Neural progenitor cell (in vitro differentiated cells): ENCODE measurements around the gene SLC2A8. TPM values are rescaled to one million over a fixed set of nuclear protein-coding genes. Genes with fewer than 3 reads are reported as not detected.

Source experiments
- DNase-seq: peaks from one replicate; pipeline ENCODE4 v3.0.0-alpha.2; 2016; ENCODE audit warnings: low spot score
- H2AFZ ChIP-seq: fragments of 200-600 bp; sonication (generic); replicated peaks from 2 replicates; pipeline ENCODE4 v1.6.1; 2016; ENCODE audit warnings: antibody characterized with exemption
- H3F3A ChIP-seq: fragments of 200-600 bp; sonication (generic); 2 replicates; pipeline ENCODE4 v1.6.1; 2016; ENCODE audit warnings: antibody characterized with exemption, low read depth
- H3K27ac ChIP-seq: fragments of 200-600 bp; sonication (generic); 2 replicates; pipeline ENCODE4 v1.5.1; 2016; ENCODE audit warnings: mild to moderate bottlenecking
- H3K27me3 ChIP-seq: fragments of 200-600 bp; sonication (generic); 2 replicates; pipeline ENCODE4 v1.6.1; 2016; ENCODE audit warnings: mild to moderate bottlenecking, moderate library complexity
- H3K36me3 ChIP-seq: fragments of 200-600 bp; sonication (generic); 2 replicates; pipeline ENCODE4 v1.5.1; 2016
- H3K4me1 ChIP-seq: fragments of 200-600 bp; sonication (generic); 2 replicates; pipeline ENCODE4 v1.6.1; 2016; ENCODE audit warnings: mixed run types
- H3K4me2 ChIP-seq: fragments of 200-600 bp; sonication (generic); 2 replicates; pipeline ENCODE4 v1.6.1; 2016
- H3K4me3 ChIP-seq: fragments of 200-600 bp; sonication (generic); 2 replicates; pipeline ENCODE4 v1.5.1; 2016
- H3K79me2 ChIP-seq: fragments of 200-600 bp; sonication (generic); 2 replicates; pipeline ENCODE4 v1.6.1; 2016; ENCODE audit warnings: low read depth
- H3K9ac ChIP-seq: fragments of 200-600 bp; sonication (generic); 2 replicates; pipeline ENCODE4 v1.6.1; 2016
- H3K9me3 ChIP-seq: fragments of 200-600 bp; sonication (generic); 2 replicates; pipeline ENCODE4 v1.5.1; 2016; ENCODE audit warnings: low read depth
- H4K20me1 ChIP-seq: fragments of 200-600 bp; sonication (generic); 2 replicates; pipeline ENCODE4 v1.6.1; 2016; ENCODE audit warnings: low read depth
- H3K27ac Mint-ChIP-seq: 3 replicates; pipeline ENCODE4 v1.8.0; 2021; ENCODE audit warnings: mixed read lengths
- H3K27me3 Mint-ChIP-seq: 2 replicates; pipeline ENCODE4 v1.8.0; 2022; ENCODE audit warnings: low read depth, mild to moderate bottlenecking, inconsistent platforms, moderate library complexity, mixed read lengths; ENCODE audit not compliant: insufficient read depth
- H3K36me3 Mint-ChIP-seq: 3 replicates; pipeline ENCODE4 v1.8.0; 2021; ENCODE audit warnings: mixed read lengths
- H3K4me1 Mint-ChIP-seq: 3 replicates; pipeline ENCODE4 v1.8.0; 2021; ENCODE audit warnings: mixed read lengths
- H3K4me3 Mint-ChIP-seq: 3 replicates; pipeline ENCODE4 v1.8.0; 2021; ENCODE audit warnings: mild to moderate bottlenecking, moderate library complexity, mixed read lengths
- H3K9me3 Mint-ChIP-seq: 3 replicates; pipeline ENCODE4 v1.8.0; 2020; ENCODE audit warnings: mixed read lengths
- EZH2 ChIP-seq: fragments of 200-600 bp; sonication (generic); IDR thresholded peaks from 2 replicates; pipeline ENCODE4 v1.6.1; 2017; ENCODE audit warnings: antibody characterized with exemption, mild to moderate bottlenecking, moderate library complexity
- EZH2phosphoT487 ChIP-seq: fragments of 200-600 bp; sonication (generic); IDR thresholded peaks from 2 replicates; pipeline ENCODE4 v1.6.1; 2017; ENCODE audit warnings: antibody characterized with exemption
- total RNA-seq: library from RNA; depleted of rRNA; stranded (reverse); fragments of >200 nt; gene quantifications from 2 replicates; pipeline ENCODE4 v1.2.3, GENCODE V29; 2015; ENCODE audit warnings: low replicate concordance
- TF ChIP-seq, protein P1 (sequence below): fragments of 200-600 bp; sonication (generic); IDR thresholded peaks from 2 replicates; pipeline ENCODE4 v1.5.1; 2017; ENCODE audit warnings: antibody characterized with exemption, mild to moderate bottlenecking

SLC2A8 gene
- total RNA-seq, 1 donor from 2014 or later, result 9.4 TPM

DNA sequence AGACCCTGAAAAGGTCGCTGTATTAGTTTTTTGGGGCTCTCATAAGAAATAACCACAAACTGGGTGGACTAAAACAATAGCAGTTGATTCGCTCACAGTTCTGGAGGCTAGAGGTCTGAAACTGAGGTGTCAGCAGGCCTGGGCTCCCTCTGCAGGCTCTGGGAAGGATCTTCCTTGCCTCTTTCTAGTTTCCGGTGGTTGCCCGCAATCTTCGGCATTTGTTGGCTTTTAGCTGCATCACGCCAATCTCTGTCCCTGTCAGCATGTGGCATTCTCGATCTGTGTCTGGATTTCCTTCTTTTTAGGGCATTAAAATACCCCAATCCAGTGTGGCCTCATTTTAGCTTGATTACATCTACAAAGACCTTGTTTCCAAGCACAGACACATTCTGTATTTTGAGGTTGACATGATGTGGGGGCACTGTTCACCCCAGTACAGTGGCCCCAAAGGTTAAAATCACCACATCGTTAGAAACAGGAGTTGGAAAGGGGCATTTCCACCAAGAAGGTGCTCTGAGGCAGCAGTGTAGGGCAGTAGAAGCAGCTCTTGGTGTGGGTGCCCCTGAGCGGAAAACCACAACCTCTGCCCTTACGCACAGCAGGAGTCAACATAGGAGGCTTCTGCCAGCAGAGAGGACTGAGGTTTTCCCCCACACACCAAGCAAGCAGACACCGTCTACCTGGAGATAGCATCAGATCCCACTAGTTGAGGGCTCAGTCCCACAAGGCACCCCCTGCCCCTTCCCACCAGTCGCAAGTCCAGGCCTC, 40.7 kb downstream of the SLC2A8 start:
- DNase-seq, result no peak
- Histone ChIP-seq H3K9ac (no peak overlapping the region), H3K36me3 (no peaks in the 10 kb centered on the region)

DNA sequence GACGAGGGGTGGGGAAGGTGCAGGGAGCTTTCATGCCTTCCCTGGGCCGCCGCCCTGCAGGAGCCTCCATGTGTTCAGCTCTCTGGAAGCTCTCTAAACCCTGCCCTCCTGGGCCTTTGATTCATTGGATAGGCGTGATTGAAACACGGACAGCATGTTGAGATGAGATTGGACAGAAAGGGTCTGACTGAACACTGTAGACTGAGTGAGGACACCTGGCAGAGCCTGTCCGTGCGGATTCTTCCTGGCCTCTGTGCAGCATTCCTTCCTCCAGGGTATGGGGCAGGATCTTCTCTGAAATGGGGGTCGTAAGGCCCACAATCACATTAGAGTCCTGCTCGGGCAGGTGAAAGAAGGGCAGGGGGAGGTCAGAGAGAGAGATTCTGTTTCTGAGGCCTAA, 41.4 kb downstream of the SLC2A8 start:
- Mint-ChIP-seq H3K4me3 (no peak overlapping the region), H3K36me3 (peaks cover 43% of the 10 kb centered on the region), H3K4me1 (no peaks in the 10 kb centered on the region), H3K27me3 (no peaks in the 10 kb centered on the region), H3K9me3 (no peaks in the 10 kb centered on the region), H3K27ac (no peak overlapping the region)
- Histone ChIP-seq H3K9me3 (no peaks in the 10 kb centered on the region), H3K4me2 (no peak overlapping the region), H3K4me3 (no peak overlapping the region), H3K9ac (no peak overlapping the region), H3F3A (no peaks in the 10 kb centered on the region), H3K27ac (no peak overlapping the region), H2AFZ (no peak overlapping the region), H3K4me1 (no peaks in the 10 kb centered on the region), H3K36me3 (no peaks in the 10 kb centered on the region), H4K20me1 (no peaks in the 10 kb centered on the region), H3K27me3 (no peaks in the 10 kb centered on the region), H3K79me2 (no peaks in the 10 kb centered on the region)
- TF ChIP-seq, protein P1, sequence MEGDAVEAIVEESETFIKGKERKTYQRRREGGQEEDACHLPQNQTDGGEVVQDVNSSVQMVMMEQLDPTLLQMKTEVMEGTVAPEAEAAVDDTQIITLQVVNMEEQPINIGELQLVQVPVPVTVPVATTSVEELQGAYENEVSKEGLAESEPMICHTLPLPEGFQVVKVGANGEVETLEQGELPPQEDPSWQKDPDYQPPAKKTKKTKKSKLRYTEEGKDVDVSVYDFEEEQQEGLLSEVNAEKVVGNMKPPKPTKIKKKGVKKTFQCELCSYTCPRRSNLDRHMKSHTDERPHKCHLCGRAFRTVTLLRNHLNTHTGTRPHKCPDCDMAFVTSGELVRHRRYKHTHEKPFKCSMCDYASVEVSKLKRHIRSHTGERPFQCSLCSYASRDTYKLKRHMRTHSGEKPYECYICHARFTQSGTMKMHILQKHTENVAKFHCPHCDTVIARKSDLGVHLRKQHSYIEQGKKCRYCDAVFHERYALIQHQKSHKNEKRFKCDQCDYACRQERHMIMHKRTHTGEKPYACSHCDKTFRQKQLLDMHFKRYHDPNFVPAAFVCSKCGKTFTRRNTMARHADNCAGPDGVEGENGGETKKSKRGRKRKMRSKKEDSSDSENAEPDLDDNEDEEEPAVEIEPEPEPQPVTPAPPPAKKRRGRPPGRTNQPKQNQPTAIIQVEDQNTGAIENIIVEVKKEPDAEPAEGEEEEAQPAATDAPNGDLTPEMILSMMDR, result no peak
- TF ChIP-seq EZH2 (no peak), EZH2phosphoT487 (no peak)
- no peak for DNase-seq

More for the DNA sequence above, 40.7 kb downstream of the SLC2A8 start:
- H3K36me3 Mint-ChIP-seq, result peaks cover 42% of the 10 kb centered on the region
- Histone ChIP-seq H3K79me2 (no peaks in the 10 kb centered on the region), H3K27me3 (no peaks in the 10 kb centered on the region), H3K9me3 (no peaks in the 10 kb centered on the region), H2AFZ (no peak overlapping the region), H3K4me1 (no peaks in the 10 kb centered on the region), H3K4me3 (no peak overlapping the region), H3F3A (no peaks in the 10 kb centered on the region), H3K27ac (no peak overlapping the region), H4K20me1 (no peaks in the 10 kb centered on the region), H3K4me2 (no peak overlapping the region)
- H3K27ac Mint-ChIP-seq, result peak overlapping the region; percentile 61
- H3K4me1 Mint-ChIP-seq, result no peaks in the 10 kb centered on the region
- H3K9me3 Mint-ChIP-seq, result no peaks in the 10 kb centered on the region
- H3K4me3 Mint-ChIP-seq, result no peak overlapping the region
- TF ChIP-seq, protein P1, result no peak
- no peak for TF ChIP-seq EZH2phosphoT487
- TF ChIP-seq EZH2, result no peak
- H3K27me3 Mint-ChIP-seq, result no peaks in the 10 kb centered on the region

DNA sequence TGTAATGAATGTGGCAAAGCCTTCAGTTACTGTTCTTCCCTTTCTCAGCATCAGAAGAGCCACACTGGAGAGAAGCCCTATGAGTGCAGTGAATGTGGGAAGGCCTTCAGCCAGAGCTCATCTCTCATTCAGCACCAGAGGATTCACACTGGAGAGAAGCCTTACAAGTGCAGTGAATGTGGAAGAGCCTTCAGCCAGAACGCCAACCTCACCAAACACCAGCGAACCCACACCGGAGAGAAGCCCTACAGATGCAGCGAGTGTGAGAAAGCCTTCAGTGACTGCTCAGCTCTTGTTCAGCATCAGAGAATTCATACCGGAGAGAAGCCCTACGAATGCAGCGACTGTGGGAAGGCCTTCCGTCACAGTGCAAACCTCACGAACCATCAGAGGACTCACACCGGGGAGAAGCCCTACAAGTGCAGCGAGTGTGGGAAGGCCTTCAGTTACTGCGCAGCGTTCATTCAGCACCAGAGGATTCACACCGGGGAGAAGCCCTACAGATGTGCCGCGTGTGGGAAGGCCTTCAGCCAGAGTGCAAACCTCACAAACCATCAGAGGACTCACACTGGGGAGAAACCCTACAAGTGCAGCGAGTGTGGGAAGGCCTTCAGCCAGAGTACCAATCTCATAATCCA, 47.4 kb downstream of the SLC2A8 start:
- H3K4me1 Mint-ChIP-seq, result peaks cover 9% of the 10 kb centered on the region
- DNase-seq, result no peak
- H3K27me3 Mint-ChIP-seq, result peaks cover 4% of the 10 kb centered on the region
- Histone ChIP-seq H3F3A (peaks cover 55% of the 10 kb centered on the region), H3K9ac (no peak overlapping the region), H3K79me2 (peaks cover 24% of the 10 kb centered on the region), H3K4me2 (no peak overlapping the region), H4K20me1 (peaks cover 25% of the 10 kb centered on the region), H3K27ac (no peak overlapping the region), H3K9me3 (no peaks in the 10 kb centered on the region), H3K4me3 (no peak overlapping the region), H3K4me1 (peaks cover 10% of the 10 kb centered on the region), H3K36me3 (peaks cover 17% of the 10 kb centered on the region), H3K27me3 (no peaks in the 10 kb centered on the region), H2AFZ (no peak overlapping the region)
- peaks cover 6% of the 10 kb centered on the region for H3K9me3 Mint-ChIP-seq
- peaks cover 69% of the 10 kb centered on the region for H3K36me3 Mint-ChIP-seq
- no peak overlapping the region for H3K4me3 Mint-ChIP-seq
- TF ChIP-seq EZH2, result no peak
- H3K27ac Mint-ChIP-seq, result no peak overlapping the region
